Activated T-cell treated with anti-CD3 and anti-CD28 coated beads for 24 hours (primary cell): ENCODE data around the gene TRAPPC3.

Experiments used
- DNase-seq: peaks from one replicate; pipeline ENCODE4 v3.0.0-alpha.2; 2020; ENCODE audit warnings: low read depth

Gene TRAPPC3

GRCh38 chr1:36125129-36125991 lies 23.9 kb downstream of the TRAPPC3 start, which contains the start of gene COL8A2:
TSS of gene COL8A2 (minus strand) at chr1:36125222. CDS start at chr1:36100242, 24,980 bp downstream.
- DNase-seq, result no peak

- DNase-seq, result no peak
Observed at GRCh38 chr1:36124404-36125128, 24.7 kb downstream of the TRAPPC3 start.

- DNase-seq, result no peak
Observed at GRCh38 chr1:36123356-36123755, 25.9 kb downstream of the TRAPPC3 start.

- DNase-seq, result no peak
Observed at GRCh38 chr1:36122062-36123030, 26.9 kb downstream of the TRAPPC3 start.

GRCh38 chr1:36119456-36119855 lies 29.8 kb downstream of the TRAPPC3 start:
- DNase-seq, result no peak

GRCh38 chr1:36118447-36119204 lies 30.7 kb downstream of the TRAPPC3 start:
- no peak for DNase-seq

GRCh38 chr1:36116901-36117300 lies 32.4 kb downstream of the TRAPPC3 start:
- no peak for DNase-seq

- DNase-seq, result no peak
Observed at GRCh38 chr1:36115931-36116330, 33.4 kb downstream of the TRAPPC3 start.

GRCh38 chr1:36115200-36115669 lies 34.1 kb downstream of the TRAPPC3 start:
- DNase-seq, result no peak

GRCh38 chr1:36114371-36114770 lies 34.9 kb downstream of the TRAPPC3 start:
- DNase-seq, result no peak

- no peak for DNase-seq
Observed at GRCh38 chr1:36112823-36113222, 36.5 kb downstream of the TRAPPC3 start.

- DNase-seq, result no peak
Observed at GRCh38 chr1:36111151-36111550, 38.1 kb downstream of the TRAPPC3 start.

- no peak for DNase-seq
Observed at GRCh38 chr1:36109041-36109679, 40.1 kb downstream of the TRAPPC3 start.

- no peak for DNase-seq
Observed at GRCh38 chr1:36108314-36108713, 41.0 kb downstream of the TRAPPC3 start.

- DNase-seq, result no peak
Observed at GRCh38 chr1:36107394-36107793, 41.9 kb downstream of the TRAPPC3 start.

- DNase-seq, result no peak
Observed at GRCh38 chr1:36106269-36106668, 43.0 kb downstream of the TRAPPC3 start.

- DNase-seq, result no peak
Observed at GRCh38 chr1:36101546-36101945, 47.7 kb downstream of the TRAPPC3 start.

GRCh38 chr1:36100376-36100775 lies 48.9 kb downstream of the TRAPPC3 start:
- no peak for DNase-seq

GRCh38 chr1:36099681-36100341 lies 49.5 kb downstream of the TRAPPC3 start:
- DNase-seq, result peak; percentile 66
